Heart left ventricle (tissue), 16 donors: ENCODE data around the gene RTF1. TPM values are rescaled to one million over a fixed set of nuclear protein-coding genes. Genes with fewer than 3 reads are reported as not detected.

Experiments used
- ATAC-seq, 4 donors: fragments of 200-7000 bp; cut with Tn5 transposase; one replicate each; pipeline ENCODE4 v1.9.1; 2020 to 2022; ENCODE audit warnings: moderate library complexity in 4 of 4, mild to moderate bottlenecking in 3 of 4, moderate number of reproducible peaks in 1 of 4
- DNase-seq, 5 donors: peaks; one replicate each; pipeline ENCODE4 v3.0.0-alpha.2; 2020
- H3K27ac ChIP-seq, 12 donors: fragments of 200-600 bp; sonication (generic) in 4 of 12; one replicate each; pipeline versions ENCODE4 v1.5.0 to v1.8.0; 2016 to 2022; ENCODE audit warnings: mild to moderate bottlenecking in 2 of 12
- H3K27me3 ChIP-seq, 9 donors: fragments of 200-600 bp; sonication (generic) in 2 of 9; one replicate each; pipeline versions ENCODE4 v1.5.1 to v1.8.0; 2016 to 2022; ENCODE audit warnings: mild to moderate bottlenecking in 3 of 9
- H3K36me3 ChIP-seq, 9 donors: fragments of 200-600 bp; sonication (generic) in 2 of 9; one replicate each; pipeline versions ENCODE4 v1.5.0 to v1.8.0; 2018 to 2022; ENCODE audit warnings: mild to moderate bottlenecking in 2 of 9
- H3K4me1 ChIP-seq, 12 donors: fragments of 200-600 bp; sonication (generic) in 4 of 12; one replicate each; pipeline versions ENCODE4 v1.5.0 to v1.8.0; 2016 to 2022; ENCODE audit warnings: mild to moderate bottlenecking in 3 of 12
- H3K4me3 ChIP-seq, 12 donors: fragments of 200-600 bp; sonication (generic) in 4 of 12; one replicate each; pipeline versions ENCODE4 v1.5.0 to v1.8.0; 2017 to 2022; ENCODE audit warnings: mild to moderate bottlenecking in 9 of 12, moderate library complexity in 4 of 12
- H3K9me3 ChIP-seq, 12 donors: fragments of 200-600 bp; sonication (generic) in 4 of 12; one replicate each; pipeline versions ENCODE4 v1.5.0 to v1.8.0; 2016 to 2022; ENCODE audit warnings: mild to moderate bottlenecking in 1 of 12
- POLR2A ChIP-seq, 2 donors: fragments of 450-650 bp; IDR thresholded peaks; one replicate each; pipeline ENCODE4 v1.6.1; 2017; ENCODE audit warnings: antibody characterized with exemption in 2 of 2, mild to moderate bottlenecking in 2 of 2, moderate library complexity in 2 of 2
- WGBS, 4 donors: extraction: QIAGEN DNeasy Blood & Tissue Kit in 2 of 4; methylation state at CpG; one replicate each; pipeline versions ENCODE4 v1.1.5 to v1.1.7; 2013 to 2018; 5-methylcytosine and 5-hydroxymethylcytosine counted together
- intact Hi-C, 10 donors: fragments of 100-400 bp; cut with DNase I; formaldehyde crosslinking; loops; one replicate each; pipeline versions ENCODE4 v1.11.1 to v1.14.2; 2022
- polyA plus RNA-seq, 2 donors: library from polyadenylated mRNA; stranded (reverse); fragments of 200-250 nt; gene quantifications; one replicate each; pipeline ENCODE4 v1.2.3, GENCODE V29; 2013
- total RNA-seq, 9 donors: library from RNA; depleted of rRNA in 2 of 9; stranded (reverse); fragments of >200 nt in 2 of 9; fragmentation: NEBNext Ultra II Directional in 3 of 9; extraction: Animal tissue kit (Norgen Biotek cat#: 25700) in 3 of 9; gene quantifications; one replicate each; pipeline versions ENCODE4 v1.1.0 to v1.2.4, GENCODE V29; 2016 to 2023
- TF ChIP-seq, protein P1 (sequence below), 12 donors: fragments of 200-600 bp; sonication (generic) in 4 of 12; IDR thresholded peaks; one replicate each; pipeline versions ENCODE4 v1.5.0 to v1.8.0; 2018 to 2022; ENCODE audit warnings: antibody characterized with exemption in 12 of 12, mild to moderate bottlenecking in 5 of 12
- donor health status: ischemic (EF 13 %, LVEDD 7.1; RV severe dilation, severe dysfunction).
- donor health status: healthy with polysubstance abuse.
- donor health status: DM: no; HTN: yes; CAD: no.
- donor health status: DM: no; HTN: no; CAD: no.
- donor health status: ischemic (EF 25% LVEDD 6.9; RV normal size, moderate dysfunction).
- donor health status: ischemic (EF 25% LVEDD 5.7; RV mildly dilated, moderate dysfunction).
- donor health status: healthy.
- donor health status: DM: yes; HTN: yes; CAD: no.
- donor health status: ischemic (EF 35%, LVEDD 5.7; RV mildly dilated, moderate dysfunction).
- donor health status: nonischemic (EF 11% LVEDD 7.7; RV severe dilation, severe dysfunction).
- donor health status: DM: yes; HTN: yes; CAD: no.
- donor health status: PGD.
- donor health status: ischemic (EF 29% LVEDD 5.4; RV normal size, mild dysfunction).
- donor health status: nonischemic (EF 23%, LVEDD 6.1; RV moderate dilation, normal function).

Gene RTF1
- total and polyA plus RNA-seq, 11 donors, result 16.5 to 33.3 (median 26.6) TPM

DNA sequence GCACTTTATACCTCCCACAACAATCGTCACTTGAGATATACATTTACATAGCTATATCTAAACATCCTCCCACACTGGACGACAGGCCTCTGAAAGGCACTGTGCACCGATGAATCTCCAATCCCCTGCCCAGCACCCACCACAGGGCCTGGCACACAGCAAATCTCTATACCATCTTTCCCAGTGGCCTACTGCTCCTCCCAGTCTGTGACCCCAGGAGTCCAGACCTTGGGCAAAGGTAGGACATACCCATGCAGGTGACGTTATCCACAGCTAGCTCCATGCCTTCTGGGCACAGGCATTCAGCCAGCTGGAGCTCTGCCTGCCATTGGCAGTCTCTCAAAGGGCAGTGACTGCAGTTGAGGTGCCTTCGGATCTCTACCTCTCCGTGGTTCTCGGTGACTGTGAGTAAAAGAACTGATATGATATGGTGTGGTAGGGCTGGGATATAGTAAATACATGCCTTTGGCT, 91.0 kb downstream of the RTF1 start:
- H3K27ac ChIP-seq, result no peak overlapping the region
- DNase-seq (peak in 2 of 5 donors; percentile 63 to 69), ATAC-seq (peak; percentile 14 to 73 (median 62))
- no peak overlapping the region for H3K4me3 ChIP-seq
- WGBS, 4 donors, result 58 to 71% (median 62%) methylated on average over 7 of the region's 7 CpGs
- H3K9me3 ChIP-seq, result no peaks in the 10 kb centered on the region
- H3K4me1 ChIP-seq, result peaks cover 0 to 23% (median 15%) of the 10 kb centered on the region in 12 donors
- peaks cover 15 to 44% (median 25%) of the 10 kb centered on the region in 9 donors for H3K27me3 ChIP-seq
- intact Hi-C loops, result no loop called here
- no peaks in the 10 kb centered on the region for H3K36me3 ChIP-seq
- TF ChIP-seq, protein P1, sequence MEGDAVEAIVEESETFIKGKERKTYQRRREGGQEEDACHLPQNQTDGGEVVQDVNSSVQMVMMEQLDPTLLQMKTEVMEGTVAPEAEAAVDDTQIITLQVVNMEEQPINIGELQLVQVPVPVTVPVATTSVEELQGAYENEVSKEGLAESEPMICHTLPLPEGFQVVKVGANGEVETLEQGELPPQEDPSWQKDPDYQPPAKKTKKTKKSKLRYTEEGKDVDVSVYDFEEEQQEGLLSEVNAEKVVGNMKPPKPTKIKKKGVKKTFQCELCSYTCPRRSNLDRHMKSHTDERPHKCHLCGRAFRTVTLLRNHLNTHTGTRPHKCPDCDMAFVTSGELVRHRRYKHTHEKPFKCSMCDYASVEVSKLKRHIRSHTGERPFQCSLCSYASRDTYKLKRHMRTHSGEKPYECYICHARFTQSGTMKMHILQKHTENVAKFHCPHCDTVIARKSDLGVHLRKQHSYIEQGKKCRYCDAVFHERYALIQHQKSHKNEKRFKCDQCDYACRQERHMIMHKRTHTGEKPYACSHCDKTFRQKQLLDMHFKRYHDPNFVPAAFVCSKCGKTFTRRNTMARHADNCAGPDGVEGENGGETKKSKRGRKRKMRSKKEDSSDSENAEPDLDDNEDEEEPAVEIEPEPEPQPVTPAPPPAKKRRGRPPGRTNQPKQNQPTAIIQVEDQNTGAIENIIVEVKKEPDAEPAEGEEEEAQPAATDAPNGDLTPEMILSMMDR (IDR thresholded peaks at IDR 0.05), result no peak
- TF ChIP-seq POLR2A (IDR thresholded peaks at IDR 0.05), result no peak

DNA sequence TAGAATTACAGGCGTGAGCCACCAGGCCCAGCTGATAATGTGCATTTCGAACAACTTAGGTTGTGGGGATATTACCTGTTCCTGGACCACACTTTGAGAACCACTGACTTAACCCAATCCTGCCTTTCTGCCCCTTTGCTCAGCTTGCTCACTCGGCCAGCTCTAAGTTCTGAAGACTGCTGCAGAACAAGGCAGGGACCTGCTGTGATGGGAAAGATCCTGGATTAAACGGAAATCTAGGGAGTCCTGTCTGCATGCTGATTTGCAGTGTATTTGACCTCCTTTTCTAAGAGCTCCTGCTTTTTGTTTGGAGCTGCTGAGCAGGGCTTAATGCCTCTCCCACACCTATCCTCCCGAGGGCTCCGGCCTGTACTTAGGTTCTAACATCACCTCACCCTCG, 93.8 kb downstream of the RTF1 start:
- peaks cover 0 to 32% (median 24%) of the 10 kb centered on the region in 12 donors for H3K4me1 ChIP-seq
- 85 to 89% (median 86%) methylated on average over 7 of the region's 7 CpGs for WGBS, 4 donors
- DNase-seq, result no peak
- ATAC-seq, result no peak
- no peak overlapping the region for H3K4me3 ChIP-seq
- intact Hi-C loops, result no loop called here
- peaks cover 15 to 36% (median 28%) of the 10 kb centered on the region in 9 donors for H3K27me3 ChIP-seq
- no peak overlapping the region for H3K27ac ChIP-seq
- no peaks in the 10 kb centered on the region for H3K9me3 ChIP-seq
- TF ChIP-seq, protein P1 (IDR thresholded peaks at IDR 0.05), result no peak
- no peak for TF ChIP-seq POLR2A (IDR thresholded peaks at IDR 0.05)
- H3K36me3 ChIP-seq, result no peaks in the 10 kb centered on the region

GRCh38 chr15:41511331-41511898, 94.5 kb downstream of the RTF1 start:
- Histone ChIP-seq H3K9me3 (no peaks in the 10 kb centered on the region), H3K36me3 (peaks cover 0 to 2% (median 0%) of the 10 kb centered on the region in 9 donors), H3K27me3 (peaks cover 15 to 36% (median 28%) of the 10 kb centered on the region in 9 donors), H3K4me1 (peaks cover 0 to 32% (median 24%) of the 10 kb centered on the region in 12 donors), H3K4me3 (peak overlapping the region in 5 of 12 donors; percentile 31 to 56 (median 45)), H3K27ac (no peak overlapping the region)
- ATAC-seq (no peak), DNase-seq (peak in 1 of 5 donors; percentile 40)
- TF ChIP-seq, protein P1 (IDR thresholded peaks at IDR 0.05), result no peak
- TF ChIP-seq POLR2A (IDR thresholded peaks at IDR 0.05), result no peak
- 10 to 26% (median 15%) methylated on average over 7 to 56 of the region's 56 CpGs for WGBS, 4 donors
- intact Hi-C loops, result no loop called here

DNA sequence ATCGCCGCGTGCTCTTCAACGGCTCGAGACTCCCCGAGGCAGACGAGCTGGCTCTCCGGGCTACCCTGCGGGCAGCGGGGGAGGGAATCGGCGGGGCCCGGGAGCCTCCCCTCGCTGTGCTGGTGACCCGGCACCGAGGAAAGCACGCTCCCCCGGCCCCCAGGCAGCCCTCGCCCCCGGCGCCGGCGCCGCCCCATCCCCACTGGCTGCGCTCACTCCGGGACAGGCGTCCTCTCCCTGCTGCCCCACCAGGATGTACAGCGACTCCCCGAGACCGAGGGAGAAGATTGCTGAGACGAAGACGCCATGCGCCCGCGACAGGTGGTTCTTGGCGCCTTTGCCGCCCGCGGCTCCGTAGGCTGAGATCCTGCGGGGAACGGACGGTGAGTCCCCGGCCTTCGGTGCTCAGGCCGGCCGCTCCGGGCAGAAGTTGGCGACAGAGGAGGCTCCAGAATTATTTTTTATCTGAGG, 95.0 kb downstream of the RTF1 start:
- ATAC-seq, result no peak
- H3K36me3 ChIP-seq, result peaks cover 0 to 7% (median 0%) of the 10 kb centered on the region in 9 donors
- H3K4me3 ChIP-seq, result peak overlapping the region in 11 of 12 donors; percentile 14 to 57 (median 44)
- no peaks in the 10 kb centered on the region for H3K9me3 ChIP-seq
- H3K4me1 ChIP-seq, result peaks cover 0 to 32% (median 24%) of the 10 kb centered on the region in 12 donors
- intact Hi-C loops, result no loop called here
- no peak overlapping the region for H3K27ac ChIP-seq
- TF ChIP-seq, protein P1 (IDR thresholded peaks at IDR 0.05), result no peak
- no peak for TF ChIP-seq POLR2A (IDR thresholded peaks at IDR 0.05)
- DNase-seq, result peak in 1 of 5 donors; percentile 48
- peaks cover 15 to 36% (median 28%) of the 10 kb centered on the region in 9 donors for H3K27me3 ChIP-seq
- 2 to 7% (median 2%) methylated on average over 18 to 49 of the region's 49 CpGs for WGBS, 4 donors
